Erythroblast (primary cell): ENCODE data around the gene RYR1.

Source experiments
- DNase-seq, 2 experiments: peaks; one replicate each; lab custom pipeline; 2025; lab: John Stamatoyannopoulos, UW
- GATA1 ChIP-seq: IDR thresholded peaks from 2 replicates; pipeline ENCODE4 v1.6.1; 2011; ENCODE audit warnings: low read depth, mild to moderate bottlenecking, control low read depth, low read length, moderate library complexity
- POLR2A ChIP-seq: IDR thresholded peaks from 2 replicates; pipeline ENCODE4 v1.6.1; 2011; ENCODE audit warnings: mild to moderate bottlenecking, low read length

The RYR1 gene

DNA sequence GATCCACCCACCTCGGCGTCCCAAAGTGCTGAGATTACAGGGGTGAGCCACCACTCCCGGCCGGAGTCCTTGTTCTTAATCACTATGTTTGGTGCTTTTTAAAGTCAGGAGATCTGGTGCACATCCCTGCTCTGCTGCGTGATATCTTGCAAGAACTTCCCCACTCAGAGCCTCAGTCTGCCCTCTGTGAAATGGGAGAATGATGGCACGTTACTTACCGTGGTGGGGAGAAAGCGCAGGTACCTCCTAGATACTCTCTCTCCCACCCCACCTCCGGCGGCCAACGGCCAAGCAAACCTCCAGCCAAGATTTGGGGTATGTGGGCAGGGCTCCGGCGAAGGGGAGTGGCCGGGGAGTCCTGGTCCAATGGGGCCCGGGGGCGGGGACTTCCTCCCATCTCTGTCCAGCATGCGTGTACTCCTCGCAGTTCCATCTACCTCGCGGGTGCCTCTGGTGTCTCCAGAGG, at the start of gene RYR1:
Gene RYR1, plus strand, starts transcription at position 424 of the 466 bp plus-strand sequence. CDS start 139 bp downstream, outside the sequence.
- DNase-seq = no peak
- TF ChIP-seq POLR2A (no peak), GATA1 (no peak)

DNA sequence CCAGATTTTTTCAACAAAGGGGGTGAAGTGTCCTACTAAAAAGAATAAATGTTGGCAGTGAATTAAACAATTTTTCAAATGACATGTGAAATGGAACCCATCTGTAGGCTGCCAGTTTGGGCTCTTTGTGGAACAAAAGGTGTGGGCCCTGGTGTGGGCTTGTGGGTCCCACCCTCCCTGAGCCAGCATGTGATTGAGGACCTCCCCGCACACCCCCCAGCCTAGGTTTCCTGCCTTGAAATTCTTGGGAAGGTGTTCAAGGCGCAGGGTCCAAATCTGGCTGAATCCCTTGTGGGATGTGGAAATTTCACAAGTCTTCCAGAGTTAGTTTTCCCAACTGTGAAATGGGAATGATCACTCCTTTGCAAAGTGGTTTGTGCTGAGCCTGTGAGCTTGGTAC, 49.7 kb upstream of the RYR1 start:
- TF ChIP-seq POLR2A = no peak
- TF ChIP-seq GATA1 = no peak
- no peak for DNase-seq

DNA sequence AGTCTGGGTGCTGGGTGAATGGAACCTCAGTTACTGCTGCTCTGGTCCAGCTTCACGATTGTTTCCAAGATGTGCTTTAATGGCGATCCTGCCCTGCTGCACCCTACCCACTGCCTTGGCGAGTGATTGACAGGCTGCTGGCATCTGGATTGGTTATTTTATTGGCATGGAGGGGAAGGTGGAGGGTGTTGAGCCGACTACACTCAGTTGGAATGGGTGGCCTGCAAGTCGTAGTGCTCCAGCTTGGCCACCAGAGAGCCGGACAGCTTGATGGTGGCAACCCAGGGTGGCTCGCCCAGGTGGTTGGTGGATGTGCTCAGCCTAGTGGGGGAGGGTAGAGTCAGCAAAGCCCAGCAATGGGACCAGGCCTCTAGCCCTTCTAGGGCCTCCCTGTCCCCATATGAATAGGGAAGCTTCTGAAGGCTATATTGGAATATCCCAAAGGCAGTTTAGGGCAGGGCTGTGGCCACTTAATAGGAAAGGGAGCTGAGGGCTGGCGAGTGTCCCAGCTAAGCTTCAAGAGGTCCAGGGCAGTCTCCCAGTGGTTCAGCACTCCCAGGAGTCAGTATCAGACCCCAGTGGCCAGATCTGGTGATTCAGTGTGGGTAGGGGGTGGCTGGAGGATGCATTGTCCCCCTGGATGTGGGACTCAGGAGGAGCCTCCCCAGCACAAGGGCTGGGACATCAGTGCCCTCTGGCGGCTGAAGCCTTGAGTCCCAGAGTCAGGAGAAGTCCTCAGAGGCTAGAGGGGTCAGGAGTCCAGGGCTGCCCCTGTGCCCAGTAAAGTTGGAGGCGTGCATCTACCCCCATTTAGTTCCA, 49.1 kb upstream of the RYR1 start:
- peak; percentile 25 for TF ChIP-seq POLR2A
- no peak for TF ChIP-seq GATA1
- DNase-seq = no peak

DNA sequence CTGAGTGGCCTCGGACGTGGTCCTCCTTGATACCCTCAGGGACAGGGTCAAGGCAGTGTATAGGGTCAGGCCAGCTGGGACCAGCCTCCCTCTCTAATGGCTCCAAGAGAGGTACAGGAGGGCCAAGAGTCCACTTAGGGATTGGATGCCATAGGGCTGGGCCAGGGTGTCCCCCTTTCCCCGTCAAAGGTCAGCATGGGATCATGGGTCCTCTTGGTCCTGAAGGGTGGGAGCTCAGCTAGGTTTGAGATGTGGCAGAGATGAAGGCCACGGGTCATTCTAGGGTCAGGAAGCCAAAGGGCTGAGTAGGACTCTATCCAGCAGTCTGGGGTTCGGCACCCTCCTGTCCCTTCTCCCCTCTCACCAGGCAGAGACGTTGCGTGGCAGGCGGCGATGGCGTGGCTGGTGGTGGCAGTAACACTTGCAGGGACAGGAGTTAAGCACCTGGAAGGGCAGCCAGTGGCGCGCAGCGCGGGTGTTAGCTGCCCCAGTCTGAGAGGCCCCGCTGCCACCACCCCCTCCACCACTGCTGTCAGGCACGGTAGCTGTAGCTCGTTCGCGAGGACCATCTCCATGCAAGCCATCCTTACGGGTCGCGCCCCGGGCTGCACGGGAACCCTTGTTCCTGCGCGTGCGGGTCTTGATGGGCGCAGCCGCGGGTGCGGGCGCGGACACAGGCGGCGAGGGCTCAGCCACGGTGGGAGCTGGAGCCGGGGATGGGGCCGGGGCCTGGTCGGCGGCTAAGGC, 48.3 kb upstream of the RYR1 start:
- TF ChIP-seq POLR2A = no peak
- no peak for TF ChIP-seq GATA1
- DNase-seq = no peak

DNA sequence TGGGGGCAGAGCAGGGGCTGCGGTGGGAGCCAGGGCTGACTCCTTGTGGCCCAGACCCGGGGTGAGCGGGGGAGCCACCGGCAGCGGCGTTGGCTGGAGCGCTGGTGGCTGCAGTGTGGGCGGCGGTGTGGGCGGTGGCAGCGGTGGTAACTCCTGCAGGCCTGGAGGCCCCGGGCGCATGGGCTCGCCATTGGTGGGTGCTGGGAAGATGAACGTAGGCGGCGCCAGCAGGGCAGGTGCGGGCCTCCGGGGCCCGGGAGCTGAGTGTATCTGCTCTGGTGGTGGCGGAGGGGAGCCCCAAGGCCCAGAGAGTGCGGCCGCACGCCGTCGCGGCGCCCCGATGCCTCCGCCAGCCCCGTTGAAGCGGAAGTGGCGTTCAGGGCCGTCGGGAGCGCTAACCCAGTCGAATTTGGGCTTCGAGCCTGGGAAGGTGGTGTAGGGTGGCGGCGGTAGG, 47.7 kb upstream of the RYR1 start:
- TF ChIP-seq GATA1 = no peak
- no peak for TF ChIP-seq POLR2A
- no peak for DNase-seq

DNA sequence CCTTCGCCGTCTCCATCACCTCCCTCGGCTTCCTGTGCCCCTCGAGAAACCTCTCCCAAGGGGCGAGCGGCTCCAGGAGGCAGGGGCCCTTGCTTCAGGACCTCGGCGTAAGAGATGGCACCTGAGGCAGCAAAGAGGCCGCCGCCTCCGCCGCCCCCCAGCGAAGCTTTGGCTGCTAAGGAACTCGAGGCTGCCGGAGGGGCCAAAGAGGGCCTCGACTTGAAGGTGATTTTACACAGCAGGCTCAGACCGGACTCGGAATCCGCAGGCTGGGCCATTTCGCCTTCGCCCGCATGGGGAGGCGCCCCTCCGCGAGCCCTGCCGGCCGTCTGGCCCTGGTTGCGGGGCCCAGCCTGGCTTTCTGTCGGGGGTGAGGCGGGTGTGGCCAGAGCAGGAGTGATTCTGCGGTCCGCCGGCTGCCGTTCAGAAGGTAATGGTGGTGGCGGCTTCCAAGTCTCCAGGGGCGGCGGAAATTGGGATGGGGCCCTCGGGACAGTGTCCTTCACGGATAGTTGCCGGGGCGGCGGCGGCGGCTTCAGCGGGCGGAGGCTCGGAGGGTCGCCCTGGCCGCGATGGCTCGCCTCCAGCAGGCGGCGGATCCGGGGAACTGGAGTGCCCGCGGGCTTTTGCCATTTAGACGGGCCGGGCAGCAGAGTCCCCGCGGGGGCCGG, 47.1 kb upstream of the RYR1 start:
- TF ChIP-seq GATA1 (no peak), POLR2A (no peak)
- DNase-seq = no peak

DNA sequence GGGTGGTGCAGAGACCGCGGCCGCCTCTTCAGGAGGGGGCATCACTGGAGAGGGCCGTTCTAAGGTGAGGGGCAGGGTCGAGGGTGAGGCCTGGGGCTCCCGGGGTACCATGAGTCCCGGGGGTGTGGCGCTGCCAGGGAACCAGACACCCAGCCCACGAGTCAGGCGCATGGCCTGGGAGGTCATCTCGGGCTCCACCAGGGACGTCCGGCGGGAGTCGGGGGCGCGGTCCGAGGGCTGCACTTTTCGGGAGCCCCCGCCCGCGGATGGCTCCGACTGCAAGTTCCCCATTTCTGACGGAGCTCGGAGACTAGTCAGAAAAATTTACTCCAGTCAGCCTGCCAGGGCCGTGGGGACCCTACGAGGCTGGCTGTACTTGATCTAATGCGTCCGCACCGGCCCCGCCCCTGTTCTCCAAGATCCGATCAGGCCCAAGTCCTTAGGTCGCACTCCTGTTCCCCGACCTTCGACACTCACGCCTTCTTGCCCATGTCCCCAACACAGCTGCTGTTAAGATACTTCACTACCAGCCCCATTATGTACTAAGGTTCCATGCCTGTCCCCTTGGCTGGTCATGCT, 46.4 kb upstream of the RYR1 start:
- TF ChIP-seq GATA1 (no peak), POLR2A (no peak)
- peak; percentile 63 to 70 for DNase-seq

DNA sequence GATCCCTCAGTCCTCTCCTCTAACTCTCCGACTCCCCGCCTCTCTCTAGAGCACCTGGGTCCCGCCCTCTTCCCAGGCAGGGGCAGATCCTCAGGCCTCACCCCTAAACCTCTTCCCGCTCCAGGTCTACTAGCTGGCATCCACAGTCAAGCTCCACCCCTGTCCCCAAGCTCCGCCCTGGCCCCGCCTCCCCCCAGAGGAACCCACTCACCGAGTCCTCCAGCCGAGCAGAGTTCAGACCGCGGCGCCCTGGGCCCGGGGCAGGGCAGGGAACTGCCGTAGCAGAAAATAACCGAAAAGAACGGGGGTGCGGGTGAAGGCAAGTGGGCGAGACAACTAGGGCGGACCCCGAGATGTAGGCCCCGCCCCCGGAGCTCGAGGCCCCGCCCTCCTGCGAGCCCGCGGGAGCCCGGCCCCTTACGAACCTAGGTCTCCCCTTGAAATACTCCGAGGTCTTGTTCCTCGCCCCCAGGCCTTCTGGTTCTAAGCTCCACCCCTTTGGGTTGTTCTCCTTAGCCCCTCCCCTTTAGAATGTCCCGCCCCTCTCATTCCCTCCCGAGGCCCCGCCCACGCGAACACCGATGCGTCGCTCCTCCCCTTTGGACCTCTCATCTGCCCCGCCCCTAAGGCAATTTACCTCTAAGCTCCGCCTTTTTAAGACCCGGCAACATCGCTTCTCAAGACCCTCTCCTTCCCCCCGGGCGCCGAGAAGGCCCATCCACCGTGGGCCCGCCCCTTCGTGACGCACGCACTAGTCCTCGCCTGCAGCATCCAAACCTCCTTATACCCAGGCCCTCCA, 45.7 kb upstream of the RYR1 start, which contains the start of gene GGN:
Gene GGN, minus strand, starts transcription at position 485 of the 799 bp plus-strand sequence. CDS start 773 bp downstream, outside the sequence.
- DNase-seq = peak; percentile 76 to 84
- no peak for TF ChIP-seq GATA1
- no peak for TF ChIP-seq POLR2A

DNA sequence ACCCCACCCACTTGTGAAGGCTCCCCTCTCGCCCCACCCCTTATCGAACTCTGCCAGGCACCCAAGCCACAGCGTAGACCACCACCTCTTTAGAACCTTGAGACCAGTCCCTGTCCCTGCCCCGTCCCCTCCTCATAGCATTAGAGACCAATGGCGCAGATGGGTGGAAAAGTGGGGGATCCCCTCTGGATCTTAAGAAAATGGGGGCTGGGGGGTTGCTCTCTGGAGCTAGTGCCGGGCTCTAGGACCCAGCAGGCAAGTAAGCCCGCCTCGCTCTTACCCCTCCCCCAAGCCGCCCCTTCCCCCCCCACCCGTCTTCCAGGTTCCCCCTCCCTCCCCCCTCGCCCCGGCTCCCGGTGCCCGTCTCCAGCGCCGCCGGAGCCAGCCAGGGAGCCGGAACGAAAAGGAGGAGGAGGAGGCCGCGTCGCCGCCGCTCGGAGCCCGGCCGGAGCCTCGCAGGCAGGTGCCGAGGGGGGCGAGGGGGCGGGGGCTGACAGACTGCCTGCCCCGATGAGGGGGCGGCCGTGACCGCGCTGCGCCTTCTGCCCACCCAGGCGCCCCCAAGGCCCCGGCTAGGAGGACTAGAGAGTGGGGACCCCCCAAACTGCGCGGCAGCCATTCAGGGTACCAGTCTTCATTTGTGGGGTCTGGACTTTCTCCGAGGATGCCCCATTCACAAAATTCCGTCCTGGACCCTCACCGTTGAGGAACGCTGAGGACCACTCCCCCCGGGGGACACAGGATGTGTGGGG, 45.0 kb upstream of the RYR1 start, which contains the start of gene SPRED3:
Gene SPRED3, plus strand, starts transcription at position 349 of the 752 bp plus-strand sequence. CDS start 1,606 bp downstream, outside the sequence.
- no peak for DNase-seq
- TF ChIP-seq GATA1 (no peak), POLR2A (no peak)

DNA sequence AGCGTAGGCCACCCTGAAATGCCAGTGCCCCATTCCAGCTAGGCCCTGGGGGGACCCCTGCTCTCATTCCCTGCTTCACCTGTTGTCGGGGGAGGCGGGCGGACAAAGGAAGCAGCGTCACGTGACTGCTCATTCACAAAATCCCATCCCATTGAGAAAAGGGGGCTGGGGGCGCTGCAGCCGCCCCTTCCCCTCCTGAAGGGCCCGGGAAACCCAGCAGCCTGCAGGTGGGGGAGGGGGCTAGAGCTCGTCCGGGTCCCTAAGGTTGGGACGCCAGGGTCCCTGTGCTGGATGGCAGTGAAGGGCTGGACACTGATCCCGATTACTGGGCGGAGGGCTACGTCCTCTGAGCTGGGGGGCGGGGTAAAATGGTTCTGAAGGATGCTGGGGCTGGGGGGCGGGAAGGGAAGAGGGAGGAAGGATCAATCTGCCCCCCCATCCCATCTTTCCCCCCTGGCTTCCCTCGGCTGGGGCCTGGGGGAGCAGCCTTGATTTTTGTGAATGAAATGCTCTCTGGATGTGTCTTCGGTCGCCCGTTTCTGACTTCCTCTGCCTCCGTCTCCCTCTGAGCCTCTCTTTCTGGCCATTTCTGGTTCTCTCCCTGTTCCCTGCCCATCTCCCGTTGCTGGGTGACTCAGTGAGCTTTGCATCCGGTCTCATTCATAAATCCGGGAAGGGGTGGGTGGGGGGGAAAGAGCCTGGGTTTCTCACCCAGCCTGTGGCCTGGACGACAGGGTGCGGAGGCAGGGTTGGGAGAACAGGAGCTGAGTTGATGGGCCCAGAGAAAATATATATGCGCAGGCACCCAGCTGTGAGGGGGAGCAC, 44.2 kb upstream of the RYR1 start:
- DNase-seq = no peak
- no peak for TF ChIP-seq POLR2A
- no peak for TF ChIP-seq GATA1
